Right cardiac atrium (tissue), 5 donors: ENCODE measurements around the gene DAPP1. TPM values are rescaled to one million over a fixed set of nuclear protein-coding genes. Genes with fewer than 3 reads are reported as not detected.

Experiments used
- ATAC-seq, 2 donors: fragments of 200-7000 bp; cut with Tn5 transposase; one replicate each; pipeline versions ENCODE4 v1.8.0 to v1.9.1; 2020; ENCODE audit warnings: moderate library complexity in 2 of 2, mild to moderate bottlenecking in 1 of 2
- DNase-seq, 3 donors: peaks; one replicate each; pipeline ENCODE4 v3.0.0-alpha.2; 2020
- H3K27ac ChIP-seq: one replicate; pipeline ENCODE4 v1.5.1; 2013; ENCODE audit warnings: mild to moderate bottlenecking, low read length, control low read depth, moderate library complexity
- H3K27me3 ChIP-seq: one replicate; pipeline ENCODE4 v1.6.1; 2013; ENCODE audit not compliant: control insufficient read depth, insufficient read depth
- H3K4me1 ChIP-seq: one replicate; pipeline ENCODE4 v1.6.1; 2013; ENCODE audit warnings: low read length; ENCODE audit not compliant: control insufficient read depth, insufficient read depth
- H3K4me3 ChIP-seq: one replicate; pipeline ENCODE4 v1.5.1; 2013; ENCODE audit warnings: low read length, control low read depth
- H3K9me3 ChIP-seq: one replicate; pipeline ENCODE4 v1.6.1; 2013; ENCODE audit warnings: low read length; ENCODE audit not compliant: control insufficient read depth
- WGBS: extraction: QIAGEN DNeasy Blood & Tissue Kit; methylation state at CpG from one replicate; pipeline ENCODE4 v1.1.7; 2013; 5-methylcytosine and 5-hydroxymethylcytosine counted together
- intact Hi-C, 4 donors: fragments of 100-400 bp; cut with DNase I; formaldehyde crosslinking; loops; one replicate each; pipeline versions ENCODE4 v1.11.0 to v1.14.0; 2022 to 2023
- polyA plus RNA-seq: library from polyadenylated mRNA; stranded (reverse); fragments of 200-250 nt; gene quantifications from one replicate; pipeline ENCODE4 v1.2.3, GENCODE V29; 2013
- total RNA-seq, 4 donors: library from RNA; stranded (reverse); fragmentation: NEBNext Ultra II Directional; extraction: Animal tissue kit (Norgen Biotek cat#: 25700); gene quantifications; one replicate each; pipeline ENCODE4 v1.2.1, GENCODE V29; 2021
- donor health status: healthy with polysubstance abuse.
- donor health status: DM: no; HTN: yes; CAD: no.
- donor health status: DM: no; HTN: no; CAD: no.
- donor health status: DM: no; HTN: yes; CAD: no; lungs with severe emphysema.
- donor health status: DM: yes; HTN: yes; CAD: no.

DAPP1 gene
- total and polyA plus RNA-seq, 5 donors = 0.16 to 1.4 (median 0.56) TPM

DNA sequence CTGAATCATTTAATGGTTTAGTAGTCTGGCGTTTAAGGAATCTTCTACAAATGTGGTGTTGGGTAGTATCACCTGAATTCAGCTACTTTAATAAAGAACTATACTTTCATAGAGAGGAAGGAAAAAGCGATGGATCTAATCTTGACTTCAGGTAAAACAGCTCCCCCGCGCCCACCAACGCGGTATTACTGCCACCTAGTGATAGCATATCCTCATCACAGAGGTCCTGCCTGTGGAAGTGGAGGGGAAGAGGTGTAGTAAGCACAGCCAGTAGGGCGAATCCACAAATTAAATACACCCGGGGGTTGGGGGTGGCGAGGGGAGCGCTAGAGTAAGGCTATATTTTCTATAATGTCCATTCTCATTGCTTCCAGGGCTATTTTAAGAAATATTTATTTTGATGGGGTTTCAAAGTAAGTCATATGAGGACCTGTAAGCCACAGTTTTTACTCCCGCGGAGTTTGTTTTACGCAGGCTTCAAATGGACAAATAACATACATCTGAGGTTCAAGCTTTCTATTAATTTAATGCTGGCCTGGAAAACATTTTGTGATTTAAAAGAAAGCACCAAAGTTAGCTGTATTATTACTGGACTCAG, 8.3 kb upstream of the DAPP1 start:
- H3K4me3 ChIP-seq = no peak overlapping the region
- peak; percentile 17 to 75 (median 65) for DNase-seq
- no peaks in the 10 kb centered on the region for H3K4me1 ChIP-seq
- no peaks in the 10 kb centered on the region for H3K9me3 ChIP-seq
- intact Hi-C loops = loop anchor here (5.0 to 10.0 kb wide), 4 partner anchors 84 to 246 kb away; partner anchors contain the start of genes TRMT10A (in 4 of the 4) and DNAJB14 (in 1 of the 4)
- 27% methylated on average over 13 of the region's 13 CpGs for WGBS
- ATAC-seq = peak; percentile 65 to 67
- no peak overlapping the region for H3K27ac ChIP-seq
- H3K27me3 ChIP-seq = no peaks in the 10 kb centered on the region

DNA sequence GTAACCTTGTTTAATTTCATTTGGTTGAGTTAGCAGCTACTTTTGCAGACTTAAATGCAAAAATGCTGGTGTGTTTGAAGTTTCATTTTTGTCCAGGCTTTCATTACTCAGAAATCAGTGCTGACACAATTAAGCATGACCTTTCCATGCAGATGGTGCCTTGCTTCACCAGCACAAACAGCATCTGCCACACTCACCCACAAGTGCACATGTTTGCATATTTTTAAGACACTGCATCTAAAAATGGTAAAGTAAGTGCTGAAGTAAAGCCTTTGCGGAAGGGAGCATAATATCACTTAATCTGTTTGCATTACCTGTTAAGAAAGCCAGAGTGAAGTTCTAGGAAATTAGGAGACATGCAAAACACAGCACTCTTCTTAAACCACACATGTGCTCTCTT, 7.3 kb upstream of the DAPP1 start:
- ATAC-seq (no peak), DNase-seq (no peak)
- Histone ChIP-seq H3K4me1 (no peaks in the 10 kb centered on the region), H3K27ac (no peak overlapping the region), H3K4me3 (no peak overlapping the region), H3K27me3 (no peaks in the 10 kb centered on the region), H3K9me3 (no peaks in the 10 kb centered on the region)
- intact Hi-C loops = loop anchor here (5.0 to 10.0 kb wide), 4 partner anchors 85 to 247 kb away; partner anchors contain the start of genes TRMT10A (in 4 of the 4) and DNAJB14 (in 1 of the 4)
- 80% methylated on average over 1 of the region's 1 CpG for WGBS

DNA sequence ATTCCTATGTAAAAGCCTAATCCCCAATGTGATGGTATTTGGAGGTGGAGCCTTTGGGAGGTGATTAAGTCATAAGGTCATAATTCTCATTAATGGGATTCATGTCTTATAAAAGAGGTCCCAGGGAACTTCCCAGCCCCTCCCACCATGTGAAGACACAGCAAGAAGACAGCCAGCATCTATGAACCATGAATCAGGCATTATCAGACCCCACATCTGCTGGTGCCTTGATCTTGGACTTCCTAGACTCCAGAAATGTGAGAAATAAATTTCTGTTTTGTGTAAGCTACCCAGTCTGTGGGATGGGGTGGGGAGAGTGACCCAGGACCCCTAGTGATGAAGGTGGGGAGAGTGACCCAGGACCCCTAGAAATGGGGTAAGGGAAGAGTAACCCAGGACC, 6.1 kb upstream of the DAPP1 start:
- ATAC-seq (no peak), DNase-seq (no peak)
- H3K9me3 ChIP-seq = no peaks in the 10 kb centered on the region
- intact Hi-C loops = no loop called here
- no peaks in the 10 kb centered on the region for H3K4me1 ChIP-seq
- no peak overlapping the region for H3K27ac ChIP-seq
- H3K27me3 ChIP-seq = no peaks in the 10 kb centered on the region
- no peak overlapping the region for H3K4me3 ChIP-seq

DNA sequence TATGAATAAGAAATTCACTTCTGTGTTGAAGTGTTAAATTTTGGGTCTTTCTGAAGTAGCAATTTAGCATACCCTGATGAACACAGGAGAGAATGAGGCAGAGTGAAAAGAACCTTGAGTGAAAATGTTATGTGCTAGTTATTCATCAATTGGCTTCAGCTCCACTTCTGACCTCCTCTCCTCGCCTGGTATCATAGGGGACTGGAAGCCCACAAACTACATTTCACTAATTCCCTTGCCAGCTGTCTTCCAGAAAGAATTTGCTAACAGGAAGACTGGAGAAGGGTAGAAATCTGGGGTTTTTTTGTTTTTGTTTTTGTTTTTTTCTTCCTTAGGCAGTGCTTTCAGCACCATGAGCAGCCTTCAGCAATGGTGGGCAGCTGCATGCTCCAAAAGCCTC, 5.5 kb upstream of the DAPP1 start:
- H3K4me1 ChIP-seq = no peaks in the 10 kb centered on the region
- no peaks in the 10 kb centered on the region for H3K9me3 ChIP-seq
- no peaks in the 10 kb centered on the region for H3K27me3 ChIP-seq
- H3K27ac ChIP-seq = no peak overlapping the region
- 61% methylated on average over 1 of the region's 1 CpG for WGBS
- ATAC-seq (no peak), DNase-seq (no peak)
- no peak overlapping the region for H3K4me3 ChIP-seq
- intact Hi-C loops = no loop called here

DNA sequence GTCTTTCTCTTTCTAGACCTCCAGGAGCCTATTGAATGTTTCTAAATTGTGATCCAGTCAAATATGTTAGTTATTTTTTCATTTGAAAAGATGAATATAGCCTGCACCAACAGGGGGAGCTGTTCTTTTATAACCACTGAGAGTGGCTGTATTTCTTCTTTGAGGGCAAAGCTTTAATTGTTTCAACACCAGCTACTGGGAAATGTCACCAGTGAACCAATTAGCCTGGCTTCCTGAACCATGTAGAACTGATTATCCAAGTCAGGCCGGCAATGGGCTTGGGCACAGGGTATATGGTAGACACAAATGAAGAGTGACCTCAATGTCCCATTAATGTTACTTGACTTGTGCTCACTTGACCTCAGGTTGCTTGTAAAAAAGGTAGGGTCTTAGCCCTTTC, 4.8 kb upstream of the DAPP1 start:
- Histone ChIP-seq H3K4me1 (no peaks in the 10 kb centered on the region), H3K4me3 (no peak overlapping the region), H3K27ac (no peak overlapping the region), H3K9me3 (no peaks in the 10 kb centered on the region), H3K27me3 (no peaks in the 10 kb centered on the region)
- DNase-seq (no peak), ATAC-seq (peak in 1 of 2 donors; percentile 23)
- WGBS = 75% methylated on average over 1 of the region's 1 CpG
- intact Hi-C loops = no loop called here

DNA sequence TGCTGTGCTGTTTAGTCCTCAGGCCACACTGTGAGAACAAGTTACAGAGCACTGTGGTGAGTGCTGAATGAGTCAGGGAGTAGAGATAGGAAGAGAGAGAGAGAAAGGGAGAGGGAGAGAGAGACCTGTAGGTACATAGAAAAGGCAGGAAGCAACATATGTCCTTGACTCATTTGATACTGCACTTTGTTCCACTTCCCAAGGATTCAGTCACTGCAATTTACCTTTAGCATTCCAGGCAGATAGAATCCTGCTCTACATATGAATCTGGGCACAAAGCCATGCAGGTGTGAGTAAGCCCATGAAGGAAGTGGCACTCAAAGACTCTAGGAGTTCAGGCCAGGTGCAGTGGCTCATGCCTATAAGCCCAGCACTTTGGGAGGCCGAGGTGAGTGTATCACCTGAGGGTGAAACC, 1.0 kb upstream of the DAPP1 start:
- no peak for ATAC-seq
- H3K27ac ChIP-seq = no peak overlapping the region

DNA sequence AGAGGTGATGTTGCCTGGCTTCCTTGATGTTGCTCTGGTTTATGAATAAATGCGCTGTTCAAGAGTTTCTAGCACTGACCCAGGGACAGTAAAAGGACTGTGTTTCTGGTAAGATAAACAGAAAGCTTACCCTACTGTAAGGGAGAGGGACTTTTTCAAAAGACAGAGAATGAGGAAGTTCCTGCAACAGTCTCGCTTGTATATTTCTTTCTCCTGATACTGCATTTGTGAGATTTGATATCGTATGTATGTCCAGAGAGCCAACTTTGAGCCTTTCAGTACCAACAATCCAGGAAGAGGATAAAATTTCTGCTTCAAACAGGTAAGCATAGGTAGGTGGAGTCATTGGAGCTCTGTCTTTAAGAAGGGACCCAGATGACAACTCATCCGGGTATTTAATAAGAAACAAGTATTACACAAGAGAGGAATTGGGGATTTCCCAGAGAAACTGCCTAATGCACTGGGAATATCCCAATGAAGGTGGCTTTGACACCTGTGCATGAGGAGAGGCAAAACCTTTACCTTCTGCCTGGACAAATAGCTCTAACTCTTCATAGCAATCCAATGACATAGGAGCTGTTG, 773 bp downstream of the DAPP1 start:
- intact Hi-C loops = no loop called here
- no peak overlapping the region for H3K4me3 ChIP-seq
- H3K4me1 ChIP-seq = no peaks in the 10 kb centered on the region

More for the DNA sequence above, 1.0 kb upstream of the DAPP1 start:
- no peak for DNase-seq
- Histone ChIP-seq H3K9me3 (no peaks in the 10 kb centered on the region), H3K4me3 (no peak overlapping the region), H3K27me3 (no peaks in the 10 kb centered on the region), H3K4me1 (no peaks in the 10 kb centered on the region)
- WGBS = 72% methylated on average over 1 of the region's 1 CpG
- intact Hi-C loops = no loop called here

DNA sequence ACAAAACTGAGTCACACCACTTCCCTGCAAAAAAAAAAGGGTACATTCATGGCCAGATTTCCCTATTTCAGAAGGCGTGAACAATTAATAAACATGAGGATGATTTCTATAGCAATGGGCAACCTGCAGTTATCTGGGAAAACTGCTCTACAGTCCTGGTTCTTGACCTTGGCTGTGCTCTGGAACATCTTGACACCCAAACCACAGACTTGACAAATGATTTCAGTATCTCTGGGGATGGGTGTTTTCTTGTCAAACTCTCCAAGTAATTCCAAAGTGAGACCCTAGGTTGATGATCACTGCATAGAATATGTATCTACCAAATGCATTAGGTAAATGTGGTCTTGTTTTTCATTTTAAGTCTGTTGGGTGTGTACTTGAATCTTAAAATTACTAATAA, 2.0 kb downstream of the DAPP1 start:
- DNase-seq = no peak
- H3K4me1 ChIP-seq = no peaks in the 10 kb centered on the region

More for the DNA sequence above, 773 bp downstream of the DAPP1 start:
- 73% methylated on average over 4 of the region's 4 CpGs for WGBS
- no peak for DNase-seq
- no peak for ATAC-seq
- Histone ChIP-seq H3K27ac (no peak overlapping the region), H3K27me3 (no peaks in the 10 kb centered on the region), H3K9me3 (no peaks in the 10 kb centered on the region)

DNA sequence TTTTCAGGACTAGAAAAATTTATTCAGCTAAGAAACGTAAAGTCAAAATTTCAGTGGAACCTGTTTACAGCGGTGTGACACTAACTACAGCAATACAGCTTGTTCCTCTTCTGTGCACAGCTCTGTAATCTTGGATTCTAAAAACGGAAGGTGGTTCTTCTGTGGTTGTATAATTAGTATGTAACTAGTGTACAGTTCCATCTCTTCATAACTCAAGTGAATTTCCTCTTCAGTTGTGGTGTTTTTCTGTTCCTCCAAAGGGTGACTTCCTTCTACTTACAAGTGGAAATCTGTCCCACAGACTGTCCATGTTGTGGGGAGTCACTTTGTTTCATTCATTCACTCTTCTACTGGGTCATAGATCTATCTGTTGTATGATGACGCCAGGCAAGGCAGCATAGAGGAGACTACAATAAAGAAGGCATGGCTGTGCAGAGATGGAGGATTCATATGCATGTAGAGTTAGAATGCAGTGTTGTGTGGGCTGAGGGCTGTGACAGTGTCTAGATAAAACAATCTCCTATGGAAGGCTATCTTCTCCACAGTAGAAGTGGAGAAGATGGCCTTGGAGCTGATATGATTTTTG, 5.4 kb downstream of the DAPP1 start:
- H3K27me3 ChIP-seq = no peaks in the 10 kb centered on the region
- 62% methylated on average over 4 of the region's 4 CpGs for WGBS
- DNase-seq (no peak), ATAC-seq (peak; percentile 78 to 86)
- no peak overlapping the region for H3K4me3 ChIP-seq
- peak overlapping the region; percentile 86 for H3K27ac ChIP-seq
- H3K4me1 ChIP-seq = no peaks in the 10 kb centered on the region
- no peaks in the 10 kb centered on the region for H3K9me3 ChIP-seq
- intact Hi-C loops = no loop called here

More for the DNA sequence above, 2.0 kb downstream of the DAPP1 start:
- 91% methylated on average over 1 of the region's 1 CpG for WGBS
- H3K27ac ChIP-seq = no peak overlapping the region
- H3K4me3 ChIP-seq = no peak overlapping the region
- no peaks in the 10 kb centered on the region for H3K27me3 ChIP-seq
- ATAC-seq = no peak
- H3K9me3 ChIP-seq = no peaks in the 10 kb centered on the region
- intact Hi-C loops = no loop called here

DNA sequence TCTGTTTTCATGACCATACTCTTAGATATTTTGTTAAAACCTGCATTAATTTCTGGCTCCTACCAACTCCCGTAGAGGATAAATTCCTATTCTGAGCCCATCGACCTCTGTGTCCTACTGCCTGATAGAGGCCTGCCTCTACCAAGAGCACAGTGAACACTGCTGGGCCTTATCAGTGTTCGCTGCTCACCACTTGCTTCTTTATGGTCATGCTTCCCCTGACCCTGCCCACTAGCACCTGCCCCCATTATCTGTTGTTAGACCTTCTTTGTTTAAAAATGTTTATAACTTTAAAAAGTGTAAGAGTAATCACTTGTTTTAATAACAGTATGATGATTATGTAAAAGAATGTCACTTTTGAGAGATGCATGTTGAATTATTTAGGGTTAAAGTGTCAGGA, 6.1 kb downstream of the DAPP1 start:
- Histone ChIP-seq H3K27ac (no peak overlapping the region), H3K9me3 (no peaks in the 10 kb centered on the region), H3K27me3 (no peaks in the 10 kb centered on the region), H3K4me1 (no peaks in the 10 kb centered on the region), H3K4me3 (no peak overlapping the region)
- 70% methylated on average over 3 of the region's 3 CpGs for WGBS
- no peak for ATAC-seq
- DNase-seq = no peak
- intact Hi-C loops = no loop called here

DNA sequence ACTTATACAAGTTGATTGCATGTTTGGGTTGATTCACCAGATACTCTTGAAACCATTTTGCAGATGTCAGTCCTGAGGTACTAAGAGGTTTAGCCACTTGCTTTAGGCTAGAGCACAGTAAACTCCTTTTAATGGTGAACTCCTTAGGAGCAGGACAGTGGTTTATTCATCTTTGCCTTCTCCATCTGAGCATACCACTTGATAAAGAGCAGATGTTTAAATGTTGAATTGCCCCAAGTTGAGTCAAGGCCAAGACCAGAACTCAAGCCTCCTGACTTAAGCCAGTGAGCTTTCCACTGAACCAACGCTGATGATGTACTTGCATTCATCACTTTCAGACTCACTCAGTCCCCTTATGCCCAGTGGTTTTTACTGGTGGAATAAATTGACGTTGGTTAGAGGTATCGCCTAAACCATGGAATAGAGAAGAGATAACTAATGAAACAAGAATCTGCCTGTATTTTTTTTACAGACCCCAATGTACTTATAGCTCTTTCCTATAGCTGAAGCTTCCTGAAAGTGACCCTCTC, 7.5 kb downstream of the DAPP1 start:
- Histone ChIP-seq H3K4me1 (no peaks in the 10 kb centered on the region), H3K27me3 (no peaks in the 10 kb centered on the region), H3K4me3 (no peak overlapping the region), H3K9me3 (no peaks in the 10 kb centered on the region), H3K27ac (no peak overlapping the region)
- intact Hi-C loops = no loop called here
- WGBS = 90% methylated on average over 3 of the region's 3 CpGs
- ATAC-seq = no peak
- DNase-seq = no peak
